GM19025 (cell line): ENCODE data around the gene SCN5A.

Experiments
- ATAC-seq: cut with Tn5 transposase; IDR thresholded peaks from one replicate; pipeline ENCODE4 v1.9.1; 2021; ENCODE audit warnings: mild to moderate bottlenecking, low read depth, moderate library complexity; ENCODE audit not compliant: unreplicated experiment

The SCN5A gene

DNA sequence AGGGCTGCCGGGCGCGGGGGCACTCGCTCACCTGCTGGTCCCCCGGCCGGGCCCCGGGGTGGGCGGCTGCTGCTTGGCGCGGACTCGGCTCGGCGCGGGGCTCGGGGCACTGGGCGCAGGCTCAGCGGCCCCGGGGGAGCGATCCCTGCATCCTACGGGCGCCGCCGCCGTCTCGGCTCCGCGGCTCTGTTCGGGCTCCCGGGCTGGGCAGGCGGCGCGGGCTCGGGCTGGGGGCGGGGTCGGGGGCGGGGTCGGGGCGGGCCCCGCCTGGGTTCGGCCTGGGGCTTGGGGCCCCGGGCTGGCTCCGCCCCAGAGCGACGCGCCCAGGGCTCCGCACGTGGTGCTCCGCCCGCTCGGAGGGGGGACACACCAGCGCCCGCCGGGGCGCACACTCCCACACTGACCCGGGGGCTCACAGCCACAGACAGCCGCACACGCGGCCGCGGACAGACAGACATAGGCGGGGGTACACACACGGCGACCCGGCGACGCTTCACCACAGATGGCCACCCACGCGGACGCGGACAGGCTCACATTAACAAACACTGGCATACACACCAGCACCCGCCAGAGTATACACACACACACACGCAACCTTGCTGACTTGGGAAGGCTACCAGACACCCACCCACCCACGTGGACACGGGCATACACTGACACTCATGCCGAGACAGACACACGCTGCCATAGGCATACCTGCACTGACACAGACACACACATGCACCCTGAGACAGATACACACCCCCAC lies at the start of gene SCN5A:
Gene SCN5A, minus strand, starts transcription at position 188 of the 748 bp plus-strand sequence. CDS start 16,380 bp downstream, outside the sequence.
- ATAC-seq: peak; percentile 57

DNA sequence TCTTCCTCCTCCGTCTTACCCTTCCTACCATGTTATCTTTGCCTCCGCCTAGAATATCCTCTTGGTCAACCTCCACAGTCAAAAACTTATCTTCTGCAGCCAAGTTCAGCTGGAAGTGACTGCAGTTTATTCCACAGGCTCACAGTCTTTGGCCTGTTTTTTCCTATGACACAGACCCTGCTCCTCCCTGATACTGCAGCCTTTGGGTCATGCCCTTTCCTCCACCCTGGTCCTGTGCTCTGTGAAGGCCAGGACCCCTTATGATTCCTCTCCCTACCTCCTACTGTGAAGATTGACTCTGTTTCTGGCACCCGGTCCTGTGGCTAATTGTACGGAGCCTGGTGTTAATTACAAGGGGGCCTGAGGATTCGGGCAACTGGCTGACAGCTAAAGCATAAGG lies 49.3 kb upstream of the SCN5A start:
- no peak for ATAC-seq

DNA sequence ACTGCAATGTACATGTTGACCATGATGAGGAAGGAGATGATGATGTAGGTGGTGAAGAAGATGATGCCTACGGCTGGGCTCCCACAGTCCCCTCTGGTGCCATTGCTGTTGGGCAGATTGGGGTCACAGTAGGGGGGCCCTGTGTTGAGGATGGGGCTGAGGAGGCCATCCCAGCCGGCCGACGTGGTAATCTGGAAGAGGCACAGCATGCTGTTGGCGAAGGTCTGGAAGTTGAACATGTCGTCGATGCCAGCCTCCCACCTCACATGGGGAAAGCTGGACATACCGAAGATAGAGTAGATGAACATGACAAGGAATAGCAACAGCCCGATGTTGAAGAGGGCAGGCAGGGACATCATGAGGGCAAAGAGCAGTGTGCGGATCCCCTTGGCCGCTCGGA lies 48.6 kb upstream of the SCN5A start:
- ATAC-seq: no peak

DNA sequence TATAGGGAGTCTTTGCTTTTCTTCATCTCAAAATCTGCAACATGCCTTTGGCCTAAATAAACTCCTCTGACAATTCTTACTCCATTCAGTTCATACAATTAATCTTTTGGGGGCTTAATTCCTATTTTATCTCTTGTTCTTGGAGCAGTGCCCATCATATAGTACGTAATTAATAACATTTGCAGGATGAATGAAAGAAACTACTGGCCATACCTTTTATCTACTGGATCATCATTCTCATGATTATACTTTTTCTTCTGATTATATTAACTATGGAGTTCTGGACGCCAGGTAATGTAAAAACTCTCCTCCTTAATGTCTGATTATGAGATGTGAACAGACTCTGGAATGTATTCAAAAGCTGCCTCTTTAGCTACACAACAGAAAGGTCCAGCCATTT lies 46.5 kb upstream of the SCN5A start:
- no peak for ATAC-seq

DNA sequence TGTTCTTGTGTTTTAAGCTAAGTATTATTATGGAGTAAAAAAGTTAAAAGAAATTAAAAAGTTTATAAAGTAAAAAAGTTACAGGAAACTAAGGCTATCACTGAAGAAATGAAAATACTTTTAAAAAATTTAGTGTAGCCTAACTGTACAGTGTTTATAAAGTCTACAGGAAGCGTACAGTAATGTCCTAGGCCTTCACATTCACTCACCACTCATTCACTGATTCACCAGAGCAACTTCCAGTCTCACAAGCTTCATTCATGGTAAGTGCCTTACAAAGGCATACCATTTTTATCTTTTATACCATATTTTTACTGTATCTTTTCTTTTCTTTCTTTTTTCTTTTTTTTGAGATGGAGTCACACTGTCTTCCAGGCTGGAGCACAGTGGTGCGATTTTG lies 40.7 kb upstream of the SCN5A start:
- no peak for ATAC-seq

DNA sequence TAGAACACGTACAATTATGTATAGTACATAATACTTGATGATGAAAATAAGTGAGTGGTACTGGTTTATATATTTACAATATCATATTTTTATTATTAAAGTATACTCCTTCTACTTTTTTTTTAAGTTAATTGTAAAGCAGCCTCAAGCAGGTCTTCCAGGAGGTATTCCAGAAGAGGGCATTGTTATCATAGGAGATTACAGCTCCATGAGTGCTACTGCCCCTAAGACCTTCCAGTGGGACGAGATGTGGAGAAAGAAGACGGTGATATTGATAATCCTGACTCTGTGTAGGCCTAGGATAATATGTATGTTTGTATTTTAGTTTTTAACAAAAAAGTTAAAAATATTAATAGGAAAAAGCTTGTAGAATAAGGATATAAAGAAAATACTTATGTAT lies 40.3 kb upstream of the SCN5A start:
- ATAC-seq: no peak

DNA sequence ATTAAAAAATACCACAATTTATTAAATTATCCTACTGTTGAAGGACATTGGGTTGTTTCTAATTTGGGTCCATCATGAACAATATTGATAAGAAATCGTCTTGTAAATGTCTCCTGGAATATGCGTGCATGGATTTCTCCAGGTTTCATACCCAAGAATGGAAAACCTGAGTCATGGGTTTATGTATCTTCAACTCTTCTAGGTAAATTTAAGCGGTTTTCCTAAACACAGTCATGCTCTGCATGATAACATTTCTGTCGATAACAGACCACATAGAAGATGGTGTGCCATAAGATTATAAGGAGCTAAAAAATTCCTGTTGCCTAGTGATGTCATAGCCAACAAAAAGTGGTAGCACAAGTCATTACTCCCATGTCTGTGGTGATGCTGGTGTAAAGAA lies 39.9 kb upstream of the SCN5A start:
- no peak for ATAC-seq

DNA sequence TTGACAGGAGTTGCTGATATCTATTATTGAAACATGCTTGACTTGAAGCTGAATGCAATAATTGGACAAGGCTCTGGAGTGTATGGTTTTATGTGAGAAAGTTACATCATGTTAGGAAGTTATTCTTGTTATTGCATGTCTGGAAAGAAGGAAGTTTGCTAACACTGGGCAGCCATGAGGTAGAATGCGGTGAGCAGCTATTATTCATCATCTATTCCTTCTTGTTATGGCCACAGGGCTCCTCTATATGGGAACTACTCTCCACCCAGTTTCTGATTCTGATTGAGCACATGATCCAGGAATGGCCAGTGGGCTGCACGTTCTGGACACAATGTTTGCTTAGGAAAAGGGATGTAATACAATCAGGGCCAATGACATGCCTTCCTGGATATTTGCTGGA lies 37.8 kb upstream of the SCN5A start:
- ATAC-seq: no peak

DNA sequence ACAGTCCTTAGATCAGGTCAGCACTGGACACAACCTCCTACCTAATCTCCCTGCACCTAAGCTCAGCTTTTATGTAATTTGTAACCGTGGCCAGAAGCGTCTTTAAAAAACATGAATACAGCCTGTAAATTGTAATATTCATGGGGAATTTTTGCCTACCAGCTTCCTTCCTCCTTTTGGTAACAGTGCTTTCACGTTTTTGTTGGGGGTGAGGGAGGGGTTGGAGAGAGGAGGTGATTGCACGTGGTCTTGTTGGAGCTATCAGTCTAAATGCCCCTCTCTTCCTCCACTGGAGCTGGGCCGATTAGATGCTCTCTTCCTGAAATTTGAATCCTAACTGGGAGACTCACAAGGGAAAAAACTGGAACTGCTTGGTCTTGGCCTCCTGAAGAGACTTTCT lies 35.1 kb upstream of the SCN5A start:
- ATAC-seq: no peak

DNA sequence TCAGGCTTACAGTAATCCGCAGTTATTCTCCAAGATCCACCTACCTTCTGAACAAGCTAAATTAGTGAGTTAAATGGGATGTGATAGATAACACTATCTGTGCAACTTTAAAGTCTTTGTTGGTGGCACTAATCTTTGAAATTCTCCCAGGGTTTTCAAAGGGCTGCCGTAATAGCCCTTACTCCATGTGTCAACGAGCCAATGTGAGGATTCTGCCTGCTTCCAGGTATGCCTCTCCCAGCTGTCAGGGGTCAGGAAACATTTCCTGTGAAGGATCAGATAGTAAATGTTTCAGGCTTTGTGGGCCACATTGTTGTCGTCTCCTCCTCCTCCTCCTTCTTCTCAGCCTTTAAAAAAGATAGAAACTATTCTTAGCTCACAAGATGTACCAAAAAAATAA lies 20.2 kb upstream of the SCN5A start:
- ATAC-seq: no peak

DNA sequence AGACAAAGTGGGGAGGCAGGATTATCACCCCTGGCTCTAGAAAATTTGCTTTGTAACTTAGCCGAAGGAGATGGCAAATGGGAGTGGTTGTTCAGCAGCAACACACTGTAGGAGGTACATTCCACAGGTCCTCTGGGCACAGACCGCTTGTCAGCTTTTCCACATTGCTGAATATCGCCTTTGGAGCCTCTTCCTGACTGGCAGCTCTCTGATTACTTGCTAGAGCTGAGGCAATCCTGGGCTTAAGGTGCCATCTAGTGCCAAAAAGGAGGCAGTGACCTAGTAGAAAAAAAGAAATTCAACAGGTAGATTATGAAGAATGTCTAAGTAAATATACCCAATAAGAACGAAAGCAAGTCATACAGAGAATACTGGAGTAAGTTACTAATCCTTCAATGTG lies 13.1 kb upstream of the SCN5A start:
- no peak for ATAC-seq

DNA sequence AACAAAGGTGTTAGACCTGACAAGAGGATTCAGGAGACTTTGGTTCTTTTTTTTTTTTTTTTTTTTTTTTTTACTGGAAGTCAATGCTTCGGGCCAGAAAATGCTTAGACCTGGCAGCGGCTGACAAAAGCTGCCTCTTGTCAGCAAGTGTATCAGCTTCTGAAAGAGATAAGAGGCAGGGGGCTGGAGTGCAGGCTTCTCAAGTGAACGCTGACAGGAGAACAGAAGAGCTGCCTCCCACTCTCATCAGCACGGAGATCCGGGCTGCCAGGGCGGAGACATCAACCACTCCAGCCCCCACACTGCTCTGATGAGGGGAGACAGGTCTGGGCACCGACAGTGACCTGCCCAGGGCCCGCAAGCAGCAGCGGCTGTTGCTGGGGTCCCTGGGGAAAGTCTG lies 9.4 kb upstream of the SCN5A start:
- ATAC-seq: no peak

DNA sequence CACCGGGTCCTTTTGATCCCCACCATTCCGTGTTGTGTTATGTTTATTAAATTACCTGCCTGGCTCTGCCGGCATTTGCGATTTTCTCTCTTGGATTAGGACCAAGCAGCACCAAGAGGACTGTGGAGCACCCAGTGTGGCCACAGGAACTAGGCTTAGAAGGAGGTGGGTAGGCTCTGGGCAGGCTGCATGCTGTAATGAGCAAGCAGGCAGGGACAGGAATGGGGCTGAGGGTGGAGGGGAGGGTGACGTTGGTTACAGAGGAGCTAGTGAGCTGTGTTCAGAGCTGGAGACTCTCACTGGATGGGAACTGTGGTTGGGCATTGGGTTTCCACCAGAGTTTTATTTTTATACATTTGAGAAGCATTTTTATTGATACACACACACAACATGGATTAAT lies 7.9 kb upstream of the SCN5A start:
- ATAC-seq: no peak

DNA sequence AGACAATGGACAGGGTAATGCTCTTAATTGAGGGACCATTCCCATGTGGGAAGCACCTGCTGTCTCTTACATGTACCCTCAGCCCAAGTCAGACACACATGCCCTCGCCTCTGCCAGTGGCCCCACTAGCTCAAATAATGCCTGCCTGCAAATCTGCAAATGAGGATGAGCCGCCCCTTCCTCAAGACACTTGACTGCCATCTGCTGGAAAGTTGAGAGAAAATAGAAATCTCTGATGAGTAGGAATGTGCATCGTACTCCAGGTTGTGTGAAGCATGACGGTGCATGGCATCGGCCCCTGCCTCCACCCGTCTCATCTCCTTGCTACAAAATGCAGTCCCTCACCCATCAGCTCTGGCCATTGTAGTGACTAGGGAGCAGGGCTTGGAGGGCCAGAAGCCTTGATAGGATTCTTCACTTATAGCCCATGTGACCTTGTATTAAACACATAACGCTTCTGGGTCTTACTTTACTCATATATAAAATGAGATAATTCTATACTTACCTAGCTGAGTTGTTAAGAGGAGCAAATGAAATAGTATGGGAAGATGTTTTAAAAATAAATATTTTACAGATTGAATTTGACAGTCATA lies 6.3 kb upstream of the SCN5A start:
- ATAC-seq: no peak

DNA sequence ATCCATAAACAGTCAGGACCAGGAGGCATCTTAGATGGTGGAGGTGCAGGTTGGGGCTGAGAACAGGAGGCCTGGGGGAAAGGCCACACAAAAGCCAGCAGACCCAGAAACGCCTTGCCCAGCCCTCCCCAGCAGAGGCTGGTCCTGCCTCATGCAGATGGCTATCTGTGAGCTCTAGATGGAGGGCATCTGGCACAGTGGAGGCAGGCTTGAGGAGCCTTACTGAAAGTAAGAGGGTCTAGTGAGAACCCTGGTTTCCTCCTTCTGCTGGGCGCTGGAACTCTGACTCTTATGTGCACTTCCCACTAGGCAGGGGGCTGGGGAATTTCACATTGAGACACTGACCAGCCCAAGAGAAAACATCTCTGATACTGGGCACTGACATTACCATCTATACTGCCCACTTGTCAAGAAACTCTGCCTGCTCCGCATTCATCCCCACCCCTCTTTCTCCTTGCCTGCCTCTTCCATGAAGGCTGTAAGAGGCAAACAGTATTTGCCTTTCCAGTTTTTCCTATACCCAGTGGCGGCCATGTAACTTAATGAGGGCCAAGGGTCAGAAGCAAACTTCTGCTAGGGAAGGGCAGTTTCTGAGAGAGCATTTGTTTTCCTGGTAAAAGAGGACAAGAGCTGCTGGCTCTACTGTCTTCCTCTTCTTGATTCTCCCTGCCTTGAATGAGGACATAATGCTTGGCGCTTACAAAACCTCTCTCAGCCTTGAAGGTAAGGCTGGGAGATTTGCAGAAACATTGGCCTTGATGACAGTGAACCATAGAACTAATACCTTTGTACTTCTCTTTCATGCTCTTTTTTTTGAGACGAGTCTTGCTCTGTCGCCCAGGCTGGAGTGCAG lies 4.4 kb upstream of the SCN5A start:
- ATAC-seq: no peak

DNA sequence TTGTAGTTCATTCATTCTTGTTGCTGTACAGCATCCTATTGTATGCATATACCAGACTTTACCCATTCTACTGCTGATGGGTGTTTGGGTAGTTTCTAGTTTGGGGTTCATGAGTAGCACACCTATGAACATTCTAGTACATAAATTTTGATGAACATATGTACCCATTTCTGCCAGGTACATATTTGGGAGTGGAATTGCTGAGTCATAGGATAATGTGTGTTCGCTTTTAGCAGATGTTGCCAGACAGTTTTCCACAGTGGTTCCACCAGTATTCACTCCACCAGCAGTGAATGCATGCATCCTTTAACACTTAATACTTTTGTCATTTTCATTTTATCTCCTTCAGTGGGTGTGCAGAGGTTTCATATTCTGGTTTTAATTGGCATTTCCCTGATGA lies 3.4 kb upstream of the SCN5A start:
- ATAC-seq: no peak

DNA sequence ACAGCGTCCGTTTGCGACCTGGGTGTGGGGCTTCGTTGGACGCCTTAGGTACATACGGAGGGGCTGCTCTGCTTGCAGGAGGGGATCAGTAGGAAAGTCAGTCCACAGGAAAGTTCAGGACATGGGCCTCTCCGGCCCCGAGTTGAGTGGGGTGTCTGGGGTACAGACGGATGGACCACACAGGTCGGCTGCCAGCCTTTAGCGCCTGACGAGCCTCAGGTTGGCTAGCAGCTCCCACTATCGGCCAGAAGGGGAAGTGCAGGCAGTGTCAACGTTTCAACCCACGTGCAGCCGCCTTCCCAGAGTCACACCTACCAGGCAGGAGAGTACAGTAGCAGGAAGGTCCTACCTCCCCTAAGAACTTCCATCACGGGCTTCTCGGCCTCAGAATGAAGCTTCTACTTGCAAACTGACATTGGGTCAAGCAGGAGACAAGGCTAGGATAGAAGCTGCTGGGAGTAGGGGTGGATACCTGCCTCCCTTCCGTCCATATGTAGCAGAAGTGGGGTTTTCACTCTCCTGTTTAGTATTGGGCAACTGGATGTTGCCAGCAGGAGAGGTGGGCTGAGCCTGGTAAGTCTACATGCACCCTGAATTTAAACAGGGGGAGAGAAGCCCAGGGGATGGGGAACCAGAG lies 1.8 kb upstream of the SCN5A start:
- peak; percentile 46 for ATAC-seq

DNA sequence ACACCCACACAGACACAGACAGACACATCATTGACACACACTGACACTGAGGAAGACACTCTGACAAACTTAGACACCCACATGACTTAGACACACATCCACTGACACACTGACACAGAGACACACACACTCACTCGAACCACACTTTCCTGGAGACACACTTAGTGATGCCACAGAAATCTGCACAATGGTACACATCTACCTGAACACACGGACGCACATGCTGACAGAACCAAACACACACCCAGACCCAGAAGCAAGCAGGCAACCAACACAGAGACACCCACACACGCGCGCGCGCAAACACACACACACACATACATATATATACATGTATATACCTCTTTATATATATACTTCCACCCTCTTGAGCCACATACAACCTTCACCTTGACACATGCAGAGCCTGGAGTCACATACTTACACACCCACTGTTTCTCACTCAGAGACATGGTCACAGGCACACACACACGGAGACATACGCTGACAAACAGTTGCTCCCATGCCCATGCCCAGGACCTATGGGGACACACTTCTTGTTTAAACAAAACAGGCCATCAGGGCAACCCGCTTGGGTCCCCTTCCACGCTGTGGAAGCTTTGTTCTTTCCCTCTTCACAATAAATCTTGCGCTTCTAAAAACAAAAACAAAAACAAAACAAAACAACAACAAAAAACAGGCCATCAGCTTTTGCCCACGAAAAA lies 913 bp upstream of the SCN5A start:
- no peak for ATAC-seq

DNA sequence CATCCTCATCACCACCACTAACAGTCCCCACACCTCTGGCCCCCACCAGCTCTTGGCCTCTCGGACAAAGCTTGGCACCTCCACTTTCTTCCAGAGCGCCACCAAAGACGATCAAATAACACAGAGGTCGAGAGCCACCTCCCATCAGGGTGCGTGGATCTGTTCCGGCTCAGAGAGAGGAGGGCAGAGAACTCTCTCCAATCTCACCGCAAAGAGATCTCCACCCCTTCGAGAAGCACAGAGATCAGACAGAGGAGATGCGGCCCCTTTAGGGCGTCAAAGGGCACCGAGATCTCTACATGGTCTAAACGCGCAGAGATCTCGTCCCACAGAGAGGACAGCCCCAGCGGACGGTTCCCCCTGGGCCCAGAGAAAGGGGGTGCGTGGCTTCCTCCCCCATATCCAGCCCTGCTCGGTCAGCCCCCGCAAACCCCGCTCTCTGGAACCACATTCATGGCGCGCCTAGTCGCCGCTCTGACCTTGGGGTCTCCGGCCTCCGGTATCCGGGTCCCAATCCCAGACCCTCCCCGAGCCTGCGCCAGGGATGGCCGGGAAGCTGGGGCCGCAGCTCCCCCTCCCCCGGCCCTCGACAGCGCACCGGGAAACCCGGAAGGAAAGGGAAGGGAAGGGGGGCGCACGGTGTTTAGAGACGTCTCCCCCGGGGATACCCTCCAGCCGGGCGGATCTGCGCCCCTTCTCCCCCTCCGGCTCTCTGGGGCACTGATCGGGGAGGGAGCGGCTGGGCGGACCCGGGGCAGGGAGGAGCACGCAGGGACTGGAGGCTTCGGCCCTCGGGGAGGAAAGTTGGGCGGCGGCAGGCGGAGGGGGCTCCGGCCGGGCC lies 608 bp downstream of the SCN5A start:
- ATAC-seq: peak; percentile 13
